ENCODE data around the gene PDYN.

GRCh38 chr20:2032168-2032567, 38.3 kb upstream of the PDYN start:
- TF ChIP-seq CTCF (conservative IDR thresholded peaks at IDR 0.05; ENCODE audit: low read depth, low read length): no peak
- no peak for TF ChIP-seq EZH2 (IDR thresholded peaks at IDR 0.05; ENCODE audit: borderline replicate concordance, low read depth, low read length, poor library complexity, severe bottlenecking)
